HEK293T (cell line): ENCODE results near the gene PPP2R5C.

Source experiments
- ARNT ChIP-seq: fragments of 450-650 bp; IDR thresholded peaks from 2 replicates; pipeline ENCODE4 v1.6.1; 2017; ENCODE audit warnings: mild to moderate bottlenecking
- BHLHE40 ChIP-seq: fragments of 450-650 bp; IDR thresholded peaks from 2 replicates; pipeline ENCODE4 v1.6.1; 2016; ENCODE audit warnings: mild to moderate bottlenecking, moderate library complexity, borderline replicate concordance
- ELF4 ChIP-seq: fragments of 450-650 bp; IDR thresholded peaks from 2 replicates; pipeline ENCODE4 v1.6.1; 2017; ENCODE audit warnings: antibody characterized with exemption
- FOXA1 ChIP-seq: fragments of 450-650 bp; IDR thresholded peaks from 2 replicates; pipeline ENCODE4 v1.6.1; 2016; ENCODE audit warnings: mild to moderate bottlenecking
- FOXK2 ChIP-seq: fragments of 450-650 bp; IDR thresholded peaks from 2 replicates; pipeline ENCODE4 v1.6.1; 2016; ENCODE audit warnings: mild to moderate bottlenecking
- FOXM1 ChIP-seq: fragments of 450-650 bp; IDR thresholded peaks from 2 replicates; pipeline ENCODE4 v1.6.1; 2017; ENCODE audit warnings: mild to moderate bottlenecking, borderline replicate concordance
- L3MBTL2 ChIP-seq: fragments of 450-650 bp; conservative IDR thresholded peaks from 2 replicates; pipeline ENCODE4 v1.6.1; 2016; ENCODE audit warnings: mild to moderate bottlenecking
- LEF1 ChIP-seq: fragments of 450-650 bp; IDR thresholded peaks from 2 replicates; pipeline ENCODE4 v1.6.1; 2017; ENCODE audit warnings: mild to moderate bottlenecking, borderline replicate concordance
- SP1 ChIP-seq: fragments of 450-650 bp; IDR thresholded peaks from 2 replicates; pipeline ENCODE4 v1.6.1; 2017
- SUZ12 ChIP-seq: fragments of 450-650 bp; IDR thresholded peaks from 2 replicates; pipeline ENCODE4 v1.6.1; 2016; ENCODE audit warnings: mild to moderate bottlenecking
- TARDBP ChIP-seq: fragments of 450-650 bp; IDR thresholded peaks from 2 replicates; pipeline ENCODE4 v1.6.1; 2016
- ZNF384 ChIP-seq: fragments of 450-650 bp; IDR thresholded peaks from 2 replicates; pipeline ENCODE4 v1.6.1; 2016

DNA sequence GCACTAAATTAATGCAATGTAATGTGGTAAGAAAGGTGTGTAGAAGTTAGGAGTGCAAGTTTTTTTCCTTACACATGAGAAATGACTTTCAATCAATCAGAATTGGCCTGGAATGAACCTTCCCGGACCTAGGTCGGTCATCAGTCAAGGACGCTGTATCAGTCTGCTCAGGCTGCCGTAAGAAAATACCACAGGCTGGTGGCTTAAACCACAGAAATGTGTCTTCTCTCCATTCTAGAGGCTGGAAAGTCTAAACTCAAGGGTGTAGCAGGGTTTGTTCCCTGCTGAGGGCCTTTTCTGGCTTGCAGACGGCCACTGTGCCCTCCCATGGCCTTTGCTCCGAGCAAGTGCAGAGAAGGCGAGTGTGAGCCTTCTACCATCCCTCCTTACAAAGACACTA, 116.3 kb downstream of the PPP2R5C start:
- TF ChIP-seq FOXK2 (no peak), FOXA1 (no peak), SUZ12 (no peak), TARDBP (no peak), SP1 (no peak), FOXM1 (no peak), BHLHE40 (no peak), L3MBTL2 (no peak), ARNT (no peak), ZNF384 (no peak), LEF1 (no peak), ELF4 (no peak)
